WTC11 (cell line): Measurements from ENCODE around the gene TMEM144. TPM values are rescaled to one million over a fixed set of nuclear protein-coding genes. Genes with fewer than 3 reads are reported as not detected.
A peak's percentile ranks its signal among the peaks of the same experiment; 100 is the strongest.
"Not testable (repeated sequence)": the region's sequence is repeated elsewhere in the genome, so short reads cannot be mapped to it uniquely, and the experiment has no call there.

ENCODE experiments used
- ATAC-seq: fragments of 200-7000 bp; cut with Tn5 transposase; 2 replicates; pipeline ENCODE4 v1.10.0; 2021; ENCODE audit warnings: mild to moderate bottlenecking, moderate library complexity
- CTCF ChIA-PET: fragments of 300-600 bp; sonication (Branson Sonifier 250); formaldehyde crosslinking; loops from one replicate; lab custom pipeline; 2021; ENCODE audit warnings: antibody characterized with exemption; lab: Charles Lee
- POLR2A ChIA-PET: fragments of 350-600 bp; sonication (Branson Sonifier 250); formaldehyde crosslinking; loops from one replicate; lab custom pipeline; 2021; ENCODE audit warnings: antibody characterized with exemption; lab: Charles Lee
- DNase-seq: peaks from one replicate; pipeline ENCODE4 v3.0.0; 2021; ENCODE audit warnings: low spot score
- H3K27ac Mint-ChIP-seq: 2 replicates; pipeline ENCODE4 v1.8.0; 2021; ENCODE audit warnings: mixed read lengths
- H3K27me3 Mint-ChIP-seq: 2 replicates; pipeline ENCODE4 v1.8.0; 2021; ENCODE audit warnings: low read depth, mild to moderate bottlenecking, moderate library complexity, mixed read lengths
- H3K36me3 Mint-ChIP-seq: 2 replicates; pipeline ENCODE4 v1.8.0; 2021; ENCODE audit warnings: mixed read lengths
- H3K4me1 Mint-ChIP-seq: 2 replicates; pipeline ENCODE4 v1.8.0; 2022; ENCODE audit warnings: mixed read lengths
- H3K4me3 Mint-ChIP-seq: 2 replicates; pipeline ENCODE4 v1.8.0; 2021; ENCODE audit warnings: mild to moderate bottlenecking, moderate library complexity, mixed read lengths
- H3K9me3 Mint-ChIP-seq: 2 replicates; pipeline ENCODE4 v1.8.0; 2021; ENCODE audit warnings: mixed read lengths
- ETV6 ChIP-seq: sonication (generic); formaldehyde crosslinking; IDR thresholded peaks from 2 replicates; pipeline ENCODE4 v1.8.1; 2022; ENCODE audit warnings: mild to moderate bottlenecking, missing genetic modification reagents
- JAZF1 ChIP-seq: fragments of 250-450 bp; sonication (Bioruptor Pico); IDR thresholded peaks from 2 replicates; pipeline ENCODE4 v1.9.0; 2021; ENCODE audit warnings: moderate library complexity, mild to moderate bottlenecking, inconsistent platforms
- KAT7 ChIP-seq: sonication (generic); formaldehyde crosslinking; IDR thresholded peaks from 2 replicates; pipeline ENCODE4 v1.8.1; 2023; ENCODE audit warnings: missing genetic modification reagents, mild to moderate bottlenecking, borderline replicate concordance
- MYBL2 ChIP-seq: sonication (generic); formaldehyde crosslinking; IDR thresholded peaks from 2 replicates; pipeline ENCODE4 v1.8.1; 2023; ENCODE audit warnings: mild to moderate bottlenecking, moderate library complexity, missing genetic modification reagents
- NR1H2 ChIP-seq: sonication (generic); formaldehyde crosslinking; IDR thresholded peaks from 2 replicates; pipeline ENCODE4 v1.9.0; 2021; ENCODE audit warnings: mild to moderate bottlenecking, moderate library complexity, missing genetic modification reagents
- NR3C1 ChIP-seq: sonication (generic); formaldehyde crosslinking; conservative IDR thresholded peaks from 2 replicates; pipeline ENCODE4 v1.8.1; 2023; ENCODE audit warnings: low read depth, mild to moderate bottlenecking, missing genetic modification reagents
- SOX15 ChIP-seq: fragments of 250-450 bp; sonication (Bioruptor Pico); IDR thresholded peaks from 2 replicates; pipeline ENCODE4 v1.9.0; 2021; ENCODE audit warnings: mild to moderate bottlenecking
- TP53 ChIP-seq: sonication (generic); formaldehyde crosslinking; IDR thresholded peaks from 2 replicates; pipeline ENCODE4 v1.8.1; 2023; ENCODE audit warnings: mild to moderate bottlenecking, missing genetic modification reagents
- ZNF138 ChIP-seq: sonication (generic); formaldehyde crosslinking; conservative IDR thresholded peaks from 2 replicates; pipeline ENCODE4 v1.8.1; 2022; ENCODE audit warnings: mild to moderate bottlenecking, moderate library complexity, missing genetic modification reagents
- ZNF232 ChIP-seq: sonication (generic); formaldehyde crosslinking; IDR thresholded peaks from 2 replicates; pipeline ENCODE4 v1.8.0; 2022; ENCODE audit warnings: mild to moderate bottlenecking, missing genetic modification reagents
- ZNF263 ChIP-seq: sonication (generic); formaldehyde crosslinking; IDR thresholded peaks from 2 replicates; pipeline ENCODE4 v1.8.1; 2022; ENCODE audit warnings: low read depth, mild to moderate bottlenecking, moderate library complexity, missing genetic modification reagents
- ZNF416 ChIP-seq: fragments of 250-450 bp; sonication (Bioruptor Pico); IDR thresholded peaks from 2 replicates; pipeline ENCODE4 v1.9.0; 2021; ENCODE audit warnings: mild to moderate bottlenecking, inconsistent platforms
- ZNF671 ChIP-seq: fragments of 250-450 bp; sonication (Bioruptor Pico); IDR thresholded peaks from 2 replicates; pipeline ENCODE4 v1.8.0; 2021; ENCODE audit warnings: mild to moderate bottlenecking
- total RNA-seq: library from RNA; stranded (reverse); gene quantifications from 3 replicates; pipeline ENCODE4 v1.2.3, GENCODE V29; 2021
- TF ChIP-seq, protein P1 (sequence below): sonication (generic); formaldehyde crosslinking; IDR thresholded peaks from 2 replicates; pipeline ENCODE4 v1.8.1; 2022; ENCODE audit warnings: missing genetic modification reagents, borderline replicate concordance
- TF ChIP-seq, protein P2 (sequence below): sonication (generic); formaldehyde crosslinking; IDR thresholded peaks from 2 replicates; pipeline ENCODE4 v1.8.1; 2023; ENCODE audit warnings: mild to moderate bottlenecking, missing genetic modification reagents, borderline replicate concordance
- TF ChIP-seq, protein P3 (sequence below): sonication (generic); formaldehyde crosslinking; IDR thresholded peaks from 2 replicates; pipeline ENCODE4 v1.8.0; 2022; ENCODE audit warnings: mild to moderate bottlenecking, missing genetic modification reagents
- TF ChIP-seq, protein P4 (sequence below): fragments of 250-450 bp; sonication (Bioruptor Pico); IDR thresholded peaks from 2 replicates; pipeline ENCODE4 v1.9.0; 2021; ENCODE audit warnings: mild to moderate bottlenecking
- TF ChIP-seq, protein P5 (sequence below): fragments of 250-450 bp; sonication (Bioruptor Pico); IDR thresholded peaks from 2 replicates; pipeline ENCODE4 v2.1.2; 2022; ENCODE audit warnings: mild to moderate bottlenecking, moderate library complexity
- TF ChIP-seq, protein P6 (sequence below): sonication (generic); formaldehyde crosslinking; IDR thresholded peaks from 2 replicates; pipeline ENCODE4 v1.8.0; 2023; ENCODE audit warnings: missing genetic modification reagents
- TF ChIP-seq, protein P7 (sequence below): fragments of 250-450 bp; sonication (Bioruptor Pico); conservative IDR thresholded peaks from 2 replicates; pipeline ENCODE4 v1.9.0; 2021; ENCODE audit warnings: mild to moderate bottlenecking

Gene TMEM144
- total RNA-seq, 1 experiment from 2014 or later, result 3.8 TPM

DNA sequence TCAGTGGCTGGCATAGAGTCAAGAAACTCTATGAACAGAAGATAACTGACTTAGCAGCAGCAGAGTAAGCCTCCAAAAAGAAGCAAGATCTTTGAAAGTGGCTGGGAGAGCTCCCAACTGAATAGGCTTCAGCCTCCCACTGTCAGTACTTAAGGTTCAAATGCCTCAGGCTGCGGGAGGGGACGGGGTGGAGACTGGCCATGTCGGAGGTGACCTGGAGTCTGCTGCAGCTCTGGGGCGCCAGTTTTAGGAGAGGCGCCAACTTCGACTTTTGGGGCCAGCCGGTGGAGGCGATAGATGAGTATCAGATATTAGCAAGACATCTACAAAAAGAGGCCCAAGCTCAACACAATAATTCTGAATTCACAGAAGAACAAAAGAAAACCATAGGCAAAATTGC lies 67.3 kb downstream of the TMEM144 start:
- CTCF ChIA-PET, result interaction anchor here (1.3 kb wide), 1 partner anchor 9 kb away, joined by 5 read pairs; no protein-coding TSS in a partner anchor
- POLR2A ChIA-PET, result no interaction called here
- Mint-ChIP-seq H3K27ac (no peak overlapping the region), H3K27me3 (no peaks in the 10 kb centered on the region), H3K9me3 (no peaks in the 10 kb centered on the region), H3K4me3 (no peak overlapping the region), H3K36me3 (no peaks in the 10 kb centered on the region), H3K4me1 (peaks cover 18% of the 10 kb centered on the region)
- no peak for TF ChIP-seq ZNF263 (CRISPR knock-in tag)
- TF ChIP-seq, protein P1, sequence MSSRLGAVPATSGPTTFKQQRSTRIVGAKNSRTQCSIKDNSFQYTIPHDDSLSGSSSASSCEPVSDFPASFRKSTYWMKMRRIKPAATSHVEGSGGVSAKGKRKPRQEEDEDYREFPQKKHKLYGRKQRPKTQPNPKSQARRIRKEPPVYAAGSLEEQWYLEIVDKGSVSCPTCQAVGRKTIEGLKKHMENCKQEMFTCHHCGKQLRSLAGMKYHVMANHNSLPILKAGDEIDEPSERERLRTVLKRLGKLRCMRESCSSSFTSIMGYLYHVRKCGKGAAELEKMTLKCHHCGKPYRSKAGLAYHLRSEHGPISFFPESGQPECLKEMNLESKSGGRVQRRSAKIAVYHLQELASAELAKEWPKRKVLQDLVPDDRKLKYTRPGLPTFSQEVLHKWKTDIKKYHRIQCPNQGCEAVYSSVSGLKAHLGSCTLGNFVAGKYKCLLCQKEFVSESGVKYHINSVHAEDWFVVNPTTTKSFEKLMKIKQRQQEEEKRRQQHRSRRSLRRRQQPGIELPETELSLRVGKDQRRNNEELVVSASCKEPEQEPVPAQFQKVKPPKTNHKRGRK (CRISPR knock-in tag), result no peak
- TF ChIP-seq ZNF232 (CRISPR knock-in tag), result no peak
- TF ChIP-seq, protein P2, sequence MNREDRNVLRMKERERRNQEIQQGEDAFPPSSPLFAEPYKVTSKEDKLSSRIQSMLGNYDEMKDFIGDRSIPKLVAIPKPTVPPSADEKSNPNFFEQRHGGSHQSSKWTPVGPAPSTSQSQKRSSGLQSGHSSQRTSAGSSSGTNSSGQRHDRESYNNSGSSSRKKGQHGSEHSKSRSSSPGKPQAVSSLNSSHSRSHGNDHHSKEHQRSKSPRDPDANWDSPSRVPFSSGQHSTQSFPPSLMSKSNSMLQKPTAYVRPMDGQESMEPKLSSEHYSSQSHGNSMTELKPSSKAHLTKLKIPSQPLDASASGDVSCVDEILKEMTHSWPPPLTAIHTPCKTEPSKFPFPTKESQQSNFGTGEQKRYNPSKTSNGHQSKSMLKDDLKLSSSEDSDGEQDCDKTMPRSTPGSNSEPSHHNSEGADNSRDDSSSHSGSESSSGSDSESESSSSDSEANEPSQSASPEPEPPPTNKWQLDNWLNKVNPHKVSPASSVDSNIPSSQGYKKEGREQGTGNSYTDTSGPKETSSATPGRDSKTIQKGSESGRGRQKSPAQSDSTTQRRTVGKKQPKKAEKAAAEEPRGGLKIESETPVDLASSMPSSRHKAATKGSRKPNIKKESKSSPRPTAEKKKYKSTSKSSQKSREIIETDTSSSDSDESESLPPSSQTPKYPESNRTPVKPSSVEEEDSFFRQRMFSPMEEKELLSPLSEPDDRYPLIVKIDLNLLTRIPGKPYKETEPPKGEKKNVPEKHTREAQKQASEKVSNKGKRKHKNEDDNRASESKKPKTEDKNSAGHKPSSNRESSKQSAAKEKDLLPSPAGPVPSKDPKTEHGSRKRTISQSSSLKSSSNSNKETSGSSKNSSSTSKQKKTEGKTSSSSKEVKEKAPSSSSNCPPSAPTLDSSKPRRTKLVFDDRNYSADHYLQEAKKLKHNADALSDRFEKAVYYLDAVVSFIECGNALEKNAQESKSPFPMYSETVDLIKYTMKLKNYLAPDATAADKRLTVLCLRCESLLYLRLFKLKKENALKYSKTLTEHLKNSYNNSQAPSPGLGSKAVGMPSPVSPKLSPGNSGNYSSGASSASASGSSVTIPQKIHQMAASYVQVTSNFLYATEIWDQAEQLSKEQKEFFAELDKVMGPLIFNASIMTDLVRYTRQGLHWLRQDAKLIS (CRISPR knock-in tag), result no peak
- TF ChIP-seq, protein P3, sequence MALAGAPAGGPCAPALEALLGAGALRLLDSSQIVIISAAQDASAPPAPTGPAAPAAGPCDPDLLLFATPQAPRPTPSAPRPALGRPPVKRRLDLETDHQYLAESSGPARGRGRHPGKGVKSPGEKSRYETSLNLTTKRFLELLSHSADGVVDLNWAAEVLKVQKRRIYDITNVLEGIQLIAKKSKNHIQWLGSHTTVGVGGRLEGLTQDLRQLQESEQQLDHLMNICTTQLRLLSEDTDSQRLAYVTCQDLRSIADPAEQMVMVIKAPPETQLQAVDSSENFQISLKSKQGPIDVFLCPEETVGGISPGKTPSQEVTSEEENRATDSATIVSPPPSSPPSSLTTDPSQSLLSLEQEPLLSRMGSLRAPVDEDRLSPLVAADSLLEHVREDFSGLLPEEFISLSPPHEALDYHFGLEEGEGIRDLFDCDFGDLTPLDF, result no peak
- TF ChIP-seq MYBL2 (CRISPR knock-in tag), result no peak
- TF ChIP-seq NR3C1 (CRISPR knock-in tag), result no peak
- TF ChIP-seq, protein P4, sequence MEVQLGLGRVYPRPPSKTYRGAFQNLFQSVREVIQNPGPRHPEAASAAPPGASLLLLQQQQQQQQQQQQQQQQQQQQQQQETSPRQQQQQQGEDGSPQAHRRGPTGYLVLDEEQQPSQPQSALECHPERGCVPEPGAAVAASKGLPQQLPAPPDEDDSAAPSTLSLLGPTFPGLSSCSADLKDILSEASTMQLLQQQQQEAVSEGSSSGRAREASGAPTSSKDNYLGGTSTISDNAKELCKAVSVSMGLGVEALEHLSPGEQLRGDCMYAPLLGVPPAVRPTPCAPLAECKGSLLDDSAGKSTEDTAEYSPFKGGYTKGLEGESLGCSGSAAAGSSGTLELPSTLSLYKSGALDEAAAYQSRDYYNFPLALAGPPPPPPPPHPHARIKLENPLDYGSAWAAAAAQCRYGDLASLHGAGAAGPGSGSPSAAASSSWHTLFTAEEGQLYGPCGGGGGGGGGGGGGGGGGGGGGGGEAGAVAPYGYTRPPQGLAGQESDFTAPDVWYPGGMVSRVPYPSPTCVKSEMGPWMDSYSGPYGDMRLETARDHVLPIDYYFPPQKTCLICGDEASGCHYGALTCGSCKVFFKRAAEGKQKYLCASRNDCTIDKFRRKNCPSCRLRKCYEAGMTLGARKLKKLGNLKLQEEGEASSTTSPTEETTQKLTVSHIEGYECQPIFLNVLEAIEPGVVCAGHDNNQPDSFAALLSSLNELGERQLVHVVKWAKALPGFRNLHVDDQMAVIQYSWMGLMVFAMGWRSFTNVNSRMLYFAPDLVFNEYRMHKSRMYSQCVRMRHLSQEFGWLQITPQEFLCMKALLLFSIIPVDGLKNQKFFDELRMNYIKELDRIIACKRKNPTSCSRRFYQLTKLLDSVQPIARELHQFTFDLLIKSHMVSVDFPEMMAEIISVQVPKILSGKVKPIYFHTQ (CRISPR knock-in tag), result no peak
- TF ChIP-seq, protein P5, sequence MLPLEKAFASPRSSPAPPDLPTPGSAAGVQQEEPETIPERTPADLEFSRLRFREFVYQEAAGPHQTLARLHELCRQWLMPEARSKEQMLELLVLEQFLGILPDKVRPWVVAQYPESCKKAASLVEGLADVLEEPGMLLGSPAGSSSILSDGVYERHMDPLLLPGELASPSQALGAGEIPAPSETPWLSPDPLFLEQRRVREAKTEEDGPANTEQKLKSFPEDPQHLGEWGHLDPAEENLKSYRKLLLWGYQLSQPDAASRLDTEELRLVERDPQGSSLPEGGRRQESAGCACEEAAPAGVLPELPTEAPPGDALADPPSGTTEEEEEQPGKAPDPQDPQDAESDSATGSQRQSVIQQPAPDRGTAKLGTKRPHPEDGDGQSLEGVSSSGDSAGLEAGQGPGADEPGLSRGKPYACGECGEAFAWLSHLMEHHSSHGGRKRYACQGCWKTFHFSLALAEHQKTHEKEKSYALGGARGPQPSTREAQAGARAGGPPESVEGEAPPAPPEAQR (CRISPR knock-in tag), result no peak
- no peak for TF ChIP-seq JAZF1 (CRISPR knock-in tag)
- no peak for TF ChIP-seq ETV6
- no peak for TF ChIP-seq NR1H2
- TF ChIP-seq ZNF416 (CRISPR knock-in tag), result no peak
- no peak for TF ChIP-seq SOX15 (CRISPR knock-in tag)
- no peak for TF ChIP-seq KAT7
- TF ChIP-seq ZNF138, result no peak
- no peak for TF ChIP-seq ZNF671 (CRISPR knock-in tag)
- TF ChIP-seq, protein P6, sequence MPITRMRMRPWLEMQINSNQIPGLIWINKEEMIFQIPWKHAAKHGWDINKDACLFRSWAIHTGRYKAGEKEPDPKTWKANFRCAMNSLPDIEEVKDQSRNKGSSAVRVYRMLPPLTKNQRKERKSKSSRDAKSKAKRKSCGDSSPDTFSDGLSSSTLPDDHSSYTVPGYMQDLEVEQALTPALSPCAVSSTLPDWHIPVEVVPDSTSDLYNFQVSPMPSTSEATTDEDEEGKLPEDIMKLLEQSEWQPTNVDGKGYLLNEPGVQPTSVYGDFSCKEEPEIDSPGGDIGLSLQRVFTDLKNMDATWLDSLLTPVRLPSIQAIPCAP (CRISPR knock-in tag), result no peak
- TF ChIP-seq TP53 (CRISPR knock-in tag), result no peak
- TF ChIP-seq, protein P7, sequence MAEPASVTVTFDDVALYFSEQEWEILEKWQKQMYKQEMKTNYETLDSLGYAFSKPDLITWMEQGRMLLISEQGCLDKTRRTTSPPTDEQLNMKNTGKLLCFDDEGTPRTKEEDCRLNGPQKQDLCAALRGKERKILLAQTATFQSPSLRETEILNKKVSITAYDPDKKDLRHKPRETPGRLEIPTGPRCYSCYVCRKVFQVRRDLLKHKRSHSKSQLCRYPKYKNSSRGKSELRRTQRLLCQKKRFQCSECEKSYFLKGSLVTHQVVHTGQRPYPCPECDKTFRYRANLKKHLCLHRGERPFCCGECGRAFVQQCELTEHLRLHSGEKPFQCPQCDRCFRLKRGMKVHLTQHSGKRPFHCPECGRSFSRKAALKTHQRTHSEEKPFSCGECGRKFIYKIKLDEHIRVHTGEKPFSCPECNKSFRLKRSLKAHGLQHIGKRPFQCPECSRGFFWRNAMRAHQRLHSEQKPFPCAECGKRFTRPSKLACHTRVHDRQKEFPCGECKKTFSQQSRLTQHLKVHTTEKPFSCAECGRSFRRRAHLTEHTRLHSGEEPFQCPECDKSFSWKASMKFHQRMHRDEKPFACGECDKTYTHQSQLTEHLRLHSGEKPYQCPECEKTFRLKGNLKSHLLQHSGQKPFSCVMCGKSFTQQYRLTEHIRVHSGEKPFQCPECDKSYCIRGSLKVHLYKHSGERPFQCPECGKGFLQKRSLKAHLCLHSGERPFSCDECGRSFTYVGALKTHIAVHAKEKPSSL, result no peak
- ATAC-seq (peak; percentile 52; the same call in 1 of the 2 replicates), DNase-seq (peak; percentile 11)

DNA sequence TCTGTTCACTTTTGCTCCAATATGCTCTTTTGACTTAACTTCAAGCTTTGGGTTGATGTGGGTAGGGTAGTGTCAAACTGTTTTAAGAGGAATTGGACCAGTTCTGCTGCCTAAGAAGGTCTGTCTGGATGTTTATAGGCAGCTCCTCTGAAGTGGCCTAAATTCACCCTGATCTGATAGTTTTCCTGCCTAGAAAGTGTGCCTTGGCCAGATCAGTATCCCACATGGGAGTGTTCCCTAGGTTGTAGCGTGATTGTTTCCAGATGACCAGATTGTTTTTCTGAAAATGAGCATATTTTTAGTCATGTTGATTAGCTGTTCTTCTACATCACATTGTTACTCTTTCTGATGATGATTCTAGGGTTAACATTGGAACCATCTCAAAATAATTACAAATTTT lies 68.8 kb downstream of the TMEM144 start:
- H3K9me3 Mint-ChIP-seq, POLR2A ChIA-PET, H3K36me3 Mint-ChIP-seq, DNase-seq, H3K4me3 Mint-ChIP-seq, CTCF ChIA-PET, ATAC-seq, H3K27ac Mint-ChIP-seq, H3K27me3 Mint-ChIP-seq: not testable (repeated sequence)
- H3K4me1 Mint-ChIP-seq, result peaks cover 11% of the 10 kb centered on the region
